Measurements from ENCODE around the gene GALNT17.

GALNT17 gene

DNA sequence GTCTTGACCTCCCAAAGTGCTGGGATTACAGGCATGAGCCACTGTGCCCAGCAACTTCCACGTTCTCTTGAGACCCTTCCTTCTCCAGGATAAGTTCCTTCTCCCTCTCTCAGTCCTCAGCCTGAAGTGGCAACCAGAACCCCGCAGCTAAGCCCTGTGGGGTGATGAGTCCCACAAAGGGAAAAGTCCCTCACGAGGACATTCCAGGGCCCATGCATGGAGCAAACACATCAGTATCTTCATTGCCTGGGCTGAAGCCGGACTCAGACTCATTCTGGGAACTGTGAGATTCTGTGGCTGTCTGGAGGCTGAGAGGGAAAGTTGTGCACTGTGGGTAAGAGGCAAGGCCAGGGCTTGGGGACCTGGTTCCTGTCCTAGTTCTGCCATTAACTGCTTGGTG is 622.9 kb downstream of the GALNT17 start:
- H3K9me3 ChIP-seq: peaks cover 17% of the 10 kb centered on the region
- no peak overlapping the region for H3K4me2 ChIP-seq
- no peaks in the 10 kb centered on the region for H3K36me3 ChIP-seq
- no peak overlapping the region for H3K4me3 ChIP-seq
- no peaks in the 10 kb centered on the region; the same call in 1 of the 2 replicates for H3K4me1 ChIP-seq
- H3K27ac ChIP-seq: no peak overlapping the region
- no peak for TF ChIP-seq Cebpa-rat (IDR thresholded peaks at IDR 0.05)
- no peak overlapping the region for H3K9ac ChIP-seq
- H3K27me3 ChIP-seq: no peaks in the 10 kb centered on the region
- no peaks in the 10 kb centered on the region for H4K20me1 ChIP-seq

GRCh38 chr7:71761336-71761735 is 629.4 kb downstream of the GALNT17 start:
- no peaks in the 10 kb centered on the region for H4K20me1 ChIP-seq
- H3K27ac ChIP-seq: no peak overlapping the region
- H3K9ac ChIP-seq: no peak overlapping the region
- H3K9me3 ChIP-seq: peaks cover 16% of the 10 kb centered on the region
- H3K27me3 ChIP-seq: no peaks in the 10 kb centered on the region
- no peaks in the 10 kb centered on the region for H3K4me1 ChIP-seq
- no peak overlapping the region for H3K4me2 ChIP-seq
- H3K36me3 ChIP-seq: no peaks in the 10 kb centered on the region
- no peak overlapping the region for H3K4me3 ChIP-seq
- TF ChIP-seq Cebpa-rat (IDR thresholded peaks at IDR 0.05): no peak
